ENCODE results near the gene HSD3B1.
A peak's percentile ranks its signal among the peaks of the same experiment; 100 is the strongest.
"Not testable (repeated sequence)": the region's sequence is repeated elsewhere in the genome, so short reads cannot be mapped to it uniquely, and the experiment has no call there.

The HSD3B1 gene

GRCh38 chr1:119504831-119505230 lies 2.2 kb upstream of the HSD3B1 start:
- DNase-seq, result no peak

DNA sequence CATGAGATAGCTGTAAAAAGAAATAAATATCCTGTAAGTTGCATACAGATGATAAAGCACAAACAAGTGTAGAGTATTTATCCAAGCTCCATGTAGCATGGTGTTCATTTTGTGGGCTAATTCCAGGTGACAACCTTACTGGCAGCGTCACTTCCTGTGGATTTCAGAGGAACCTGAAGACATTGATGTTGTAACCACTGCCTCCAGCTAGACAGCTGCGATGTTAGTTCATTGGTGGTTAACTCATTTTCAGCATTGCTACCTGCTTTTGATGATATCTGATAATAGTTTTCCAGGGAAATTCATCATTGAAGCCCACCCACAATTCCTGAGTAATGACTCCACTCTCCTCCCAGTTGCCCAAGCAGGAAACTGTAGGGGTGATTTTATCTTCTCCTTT lies 3.0 kb downstream of the HSD3B1 start:
- DNase-seq, result no peak

- DNase-seq, result no peak
Measured at GRCh38 chr1:119515221-119515620, 8.2 kb downstream of the HSD3B1 start.

DNA sequence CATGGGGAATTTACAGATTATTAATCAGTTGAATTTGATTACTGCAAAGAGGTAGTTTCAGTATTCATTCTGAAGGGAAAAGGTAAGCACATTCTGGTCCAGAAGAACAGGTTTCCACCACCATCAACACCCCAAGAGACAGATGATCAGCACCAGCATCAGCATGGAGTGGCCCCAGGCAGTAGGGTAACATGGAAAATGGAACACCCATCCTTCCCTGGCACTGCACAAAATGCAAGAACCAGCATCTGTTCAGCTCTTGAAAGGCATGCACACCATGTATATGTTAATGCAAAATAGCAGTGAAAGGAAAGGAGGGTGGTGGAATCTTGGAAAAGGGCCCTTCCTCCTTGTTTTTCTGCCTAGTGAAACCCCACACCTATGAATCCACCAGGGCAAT lies 9.2 kb downstream of the HSD3B1 start:
- DNase-seq, result no peak

DNA sequence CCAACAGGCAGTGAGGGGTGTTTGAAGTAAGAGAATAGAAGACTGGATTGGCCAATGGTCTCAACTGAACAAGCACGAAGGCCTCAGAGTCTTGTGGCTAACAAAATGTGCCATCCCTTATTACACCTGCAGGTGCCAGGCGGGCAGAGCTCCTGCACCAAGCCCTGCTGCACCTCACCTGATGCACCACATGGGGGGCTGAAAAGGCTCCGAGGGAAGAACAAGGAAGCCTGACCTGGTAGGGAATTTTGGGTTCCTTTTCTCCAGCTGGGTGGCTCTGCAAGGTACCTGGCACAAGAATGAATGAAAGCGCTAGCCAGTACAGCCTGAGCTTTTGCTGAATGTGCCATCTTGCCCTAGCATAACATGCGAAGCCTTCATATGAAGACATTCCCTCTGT lies 9.7 kb downstream of the HSD3B1 start:
- no peak for DNase-seq

DNA sequence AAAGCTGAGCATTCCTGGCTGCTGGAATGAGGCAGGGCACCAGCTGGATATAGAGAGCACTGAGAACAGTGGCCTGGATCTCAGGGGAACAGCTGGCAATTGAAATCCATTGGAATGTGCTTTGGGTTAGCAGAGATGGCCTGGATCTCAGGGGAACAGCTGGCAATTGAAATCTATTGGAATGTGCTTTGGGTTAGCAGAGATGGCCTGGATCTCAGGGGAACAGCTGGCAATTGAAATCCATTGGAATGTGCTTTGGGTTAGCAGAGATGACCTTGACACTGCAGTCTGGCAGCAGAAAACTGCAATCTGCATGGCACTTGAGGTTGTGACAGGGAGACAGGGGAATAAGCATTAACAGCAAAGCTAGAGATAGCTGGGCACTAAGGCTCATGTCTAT lies 10.7 kb downstream of the HSD3B1 start:
- not testable (repeated sequence) for DNase-seq

- DNase-seq, result no peak
Measured at GRCh38 chr1:119531606-119532323, 24.8 kb downstream of the HSD3B1 start.

GRCh38 chr1:119532324-119532910 lies 25.4 kb downstream of the HSD3B1 start:
- no peak for DNase-seq

GRCh38 chr1:119535381-119535780 lies 28.4 kb downstream of the HSD3B1 start:
- DNase-seq, result no peak

- no peak for DNase-seq
Measured at GRCh38 chr1:119537966-119538365, 31.0 kb downstream of the HSD3B1 start.

GRCh38 chr1:119539636-119540035 lies 32.6 kb downstream of the HSD3B1 start:
- DNase-seq, result no peak

DNA sequence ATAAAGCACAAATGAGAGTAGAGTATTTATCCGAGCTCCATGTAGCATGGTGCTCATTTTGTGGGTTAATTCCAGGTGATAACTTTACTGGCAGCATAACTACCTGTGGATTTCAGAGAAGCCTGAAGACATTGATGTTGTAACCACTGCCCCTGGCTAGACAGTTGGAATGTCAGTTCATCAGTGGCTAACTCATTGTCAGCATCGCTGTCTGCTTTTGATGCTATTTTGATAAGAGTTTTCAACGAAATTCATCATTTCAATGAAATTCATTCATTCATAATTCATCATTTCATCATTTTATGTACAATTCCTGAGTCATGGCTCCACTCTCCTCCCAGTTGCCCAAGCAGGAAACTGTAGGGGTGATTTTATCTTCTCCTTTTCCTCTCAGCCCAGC lies 34.4 kb downstream of the HSD3B1 start:
- DNase-seq, result no peak

DNA sequence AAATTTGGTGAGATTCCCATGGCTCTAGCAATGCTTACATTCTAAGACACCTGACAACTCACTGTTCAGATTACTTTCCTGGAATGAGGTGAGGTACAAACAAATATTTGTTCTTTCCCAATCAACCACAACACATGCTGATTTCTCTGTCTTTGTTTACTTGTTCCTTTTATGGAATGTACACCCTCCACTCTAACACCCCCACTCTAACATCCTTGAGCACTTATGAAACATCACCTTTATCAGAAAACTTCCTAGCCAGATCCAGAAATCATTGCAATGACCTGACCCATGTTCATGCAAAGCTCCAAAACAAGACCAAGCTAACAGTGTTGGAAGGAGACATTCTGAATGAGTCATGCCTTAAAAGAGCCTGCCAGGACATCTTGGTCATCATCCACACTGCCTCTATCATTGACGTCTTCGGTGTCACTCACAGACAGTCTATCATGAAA lies 35.5 kb downstream of the HSD3B1 start:
- no peak for DNase-seq

DNA sequence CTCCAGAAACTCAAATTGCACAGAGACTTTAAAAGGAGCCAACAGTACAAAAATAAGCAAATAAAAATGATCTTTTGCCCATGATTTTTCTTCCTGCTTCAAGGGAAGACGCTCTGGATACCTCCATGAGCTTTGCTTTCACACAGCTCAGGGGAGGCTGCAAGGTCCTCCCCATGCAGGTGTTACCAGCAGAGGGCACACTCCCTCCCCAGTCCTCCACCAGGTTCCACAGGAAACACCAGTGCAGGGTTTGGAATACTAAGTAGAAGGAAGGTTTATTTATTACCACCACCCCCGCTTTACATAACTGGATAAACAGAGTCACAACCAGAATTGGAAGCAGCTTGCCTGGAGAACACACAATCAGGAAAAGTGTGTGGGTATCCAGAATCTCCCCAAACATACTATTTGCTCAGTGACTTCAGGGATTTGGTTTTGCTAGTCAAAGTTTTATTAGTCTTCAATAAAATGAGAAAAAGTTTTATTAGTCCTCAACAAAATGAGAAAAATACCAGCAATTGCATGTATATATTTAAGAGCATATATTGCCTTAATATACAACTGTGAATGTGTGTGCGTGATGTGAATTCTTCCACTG lies 37.3 kb downstream of the HSD3B1 start:
- DNase-seq, result no peak

GRCh38 chr1:119546641-119547040 lies 39.6 kb downstream of the HSD3B1 start:
- no peak for DNase-seq

DNA sequence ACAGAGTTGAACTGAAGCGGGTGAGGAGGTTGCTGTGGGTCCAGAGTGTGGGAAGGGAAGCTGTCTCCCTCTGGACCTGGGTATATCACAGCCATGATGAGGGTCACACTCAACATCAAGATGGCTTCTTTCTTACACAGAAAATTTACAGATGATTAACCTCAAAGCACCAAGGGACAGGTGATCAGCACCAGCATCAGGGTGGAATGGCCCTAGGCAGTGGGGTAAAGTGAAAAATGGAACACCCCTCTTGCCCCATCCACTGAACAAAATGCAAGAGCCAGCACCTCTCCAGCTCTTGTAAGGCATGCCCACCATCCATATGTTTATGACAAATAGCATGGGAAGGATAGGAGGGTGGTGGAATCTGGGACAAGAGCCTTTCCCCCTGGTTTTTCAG lies 40.3 kb downstream of the HSD3B1 start:
- no peak for DNase-seq

GRCh38 chr1:119547805-119548204 lies 40.8 kb downstream of the HSD3B1 start:
- no peak for DNase-seq

DNA sequence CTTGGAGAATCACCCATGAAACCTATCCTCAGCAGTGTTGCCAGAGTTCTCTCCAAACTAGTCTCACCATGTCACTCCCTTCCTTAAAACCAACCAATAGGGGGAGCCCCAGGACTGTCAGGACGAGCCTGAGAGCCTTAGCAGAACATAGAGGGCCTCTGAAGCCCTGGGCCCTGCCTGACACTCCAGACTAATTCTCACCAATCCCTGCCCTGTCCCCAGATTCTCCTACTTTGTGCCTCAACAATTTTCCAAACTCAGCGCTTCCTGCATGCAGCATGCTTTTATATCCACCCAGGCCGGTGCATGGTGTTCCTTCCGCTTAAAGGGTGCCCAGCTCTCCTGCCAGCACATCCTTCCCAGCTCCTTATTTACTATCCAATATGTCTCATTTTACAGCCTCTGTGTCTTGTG lies 42.7 kb downstream of the HSD3B1 start:
- no peak for DNase-seq

GRCh38 chr1:119550381-119550780 lies 43.4 kb downstream of the HSD3B1 start:
- DNase-seq, result no peak

- DNase-seq, result no peak
Measured at GRCh38 chr1:119551218-119551617, 44.2 kb downstream of the HSD3B1 start.

DNA sequence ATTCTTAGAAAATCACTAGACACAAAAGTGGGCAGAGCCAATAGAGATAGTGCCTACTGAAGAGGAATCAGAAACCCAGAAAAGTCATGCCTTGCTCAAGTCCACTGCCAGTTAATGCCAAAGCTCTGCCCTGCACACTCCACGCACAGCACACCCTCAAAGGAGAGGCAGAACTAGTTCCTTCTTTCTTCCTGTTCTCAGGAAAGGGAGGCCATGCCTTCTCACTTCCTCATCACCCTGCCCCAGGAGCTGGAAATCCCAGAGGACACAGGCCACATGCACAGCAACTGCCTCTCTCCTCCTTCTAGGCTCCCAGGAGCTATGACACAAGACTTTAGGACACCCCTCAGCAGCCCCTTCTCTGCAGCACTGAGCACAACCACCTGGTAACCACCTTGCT lies 45.6 kb downstream of the HSD3B1 start:
- not testable (repeated sequence) for DNase-seq

DNA sequence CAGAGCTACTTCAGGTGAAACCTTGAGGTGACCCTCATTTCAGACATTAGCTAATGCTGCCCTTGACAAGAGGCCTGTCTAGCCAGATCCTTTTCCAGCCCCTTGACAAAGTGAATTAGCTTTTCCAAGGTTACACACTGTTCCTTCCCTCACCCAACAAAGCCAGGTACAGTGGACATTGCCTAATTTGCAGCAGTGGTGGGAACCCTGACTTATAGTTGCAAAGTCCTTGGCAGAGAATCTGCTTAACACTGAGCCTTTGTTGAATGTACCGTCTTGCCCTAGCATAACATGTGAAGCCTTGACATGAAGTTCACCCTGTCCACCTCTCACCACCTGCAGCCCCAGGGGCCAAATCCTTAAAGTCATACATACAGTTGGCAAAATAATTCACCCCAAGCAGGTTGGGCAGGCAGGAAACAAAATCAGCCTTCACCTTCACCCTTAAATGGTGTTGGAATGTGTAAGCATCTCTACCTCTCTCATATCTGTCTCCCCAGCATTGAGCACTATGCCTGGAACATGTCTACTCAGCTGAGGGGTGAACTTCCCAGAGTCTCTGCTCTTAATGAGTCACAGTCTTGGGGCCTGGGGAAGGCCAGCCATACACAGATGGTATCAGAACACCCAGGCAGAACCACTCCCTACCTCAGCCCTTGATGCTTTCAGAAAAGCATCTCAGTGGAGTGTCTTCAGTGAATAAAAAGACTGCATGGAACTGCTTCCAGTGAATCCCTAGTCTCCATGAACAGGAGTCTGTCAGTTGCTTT lies 46.5 kb downstream of the HSD3B1 start:
- not testable (repeated sequence) for DNase-seq

- peak; percentile 31 for DNase-seq
Measured at GRCh38 chr1:119554183-119554582, 47.2 kb downstream of the HSD3B1 start.

DNA sequence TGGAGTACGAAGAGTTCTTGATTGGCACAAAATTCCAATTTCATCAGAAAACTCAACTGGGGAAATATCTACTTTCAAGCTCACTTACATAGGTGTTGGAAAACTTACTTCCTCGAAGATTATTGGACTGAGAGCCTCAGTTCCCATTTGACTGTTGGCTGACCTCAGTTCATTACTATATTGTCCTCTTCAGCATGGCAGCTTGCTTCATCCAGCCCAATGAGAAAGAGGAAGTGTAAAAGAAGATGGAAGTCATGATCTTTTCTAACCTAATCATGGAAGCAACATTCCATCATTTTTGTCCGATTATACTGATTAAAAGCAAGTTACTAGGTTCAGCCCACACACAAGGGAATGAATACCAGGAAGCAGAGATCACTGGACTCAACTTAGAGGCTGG lies 49.4 kb downstream of the HSD3B1 start:
- DNase-seq, result no peak

Measured in NCI-H1436 treated with DMSO at 0.1 percent for 48 hours (cell line).